T1000 (cell line): Measurements from ENCODE around the gene RYR3.

Experiments
- DNase-seq: peaks from one replicate; lab custom pipeline; 2025; ENCODE audit warnings: mixed read lengths; lab: John Stamatoyannopoulos, UW

The RYR3 gene

GRCh38 chr15:33310481-33311311 is at the start of gene RYR3:
Gene RYR3, plus strand, starts transcription at chr15:33310967. Its CDS starts 79 bp downstream, at chr15:33311046.
- no peak for DNase-seq

GRCh38 chr15:33262306-33262705 is 48.5 kb upstream of the RYR3 start:
- no peak for DNase-seq

- DNase-seq: no peak
These were observed 33.1 kb upstream of the RYR3 start for GRCh38 chr15:33277689-33278088.

GRCh38 chr15:33278816-33279612 is 31.8 kb upstream of the RYR3 start:
- DNase-seq: peak; percentile 80

GRCh38 chr15:33279613-33280205 is 31.1 kb upstream of the RYR3 start:
- no peak for DNase-seq

- DNase-seq: no peak
These were observed 28.3 kb upstream of the RYR3 start for GRCh38 chr15:33282226-33283020.

- no peak for DNase-seq
These were observed 27.2 kb upstream of the RYR3 start for GRCh38 chr15:33283576-33283975.

- no peak for DNase-seq
These were observed 26.4 kb upstream of the RYR3 start for GRCh38 chr15:33284336-33284735.

GRCh38 chr15:33292717-33293307 is 18.0 kb upstream of the RYR3 start:
- DNase-seq: no peak

GRCh38 chr15:33293713-33294334 is 16.9 kb upstream of the RYR3 start:
- DNase-seq: no peak

- no peak for DNase-seq
These were observed 14.7 kb upstream of the RYR3 start for GRCh38 chr15:33296050-33296449.

GRCh38 chr15:33296856-33297255 is 13.9 kb upstream of the RYR3 start:
- DNase-seq: no peak

DNA sequence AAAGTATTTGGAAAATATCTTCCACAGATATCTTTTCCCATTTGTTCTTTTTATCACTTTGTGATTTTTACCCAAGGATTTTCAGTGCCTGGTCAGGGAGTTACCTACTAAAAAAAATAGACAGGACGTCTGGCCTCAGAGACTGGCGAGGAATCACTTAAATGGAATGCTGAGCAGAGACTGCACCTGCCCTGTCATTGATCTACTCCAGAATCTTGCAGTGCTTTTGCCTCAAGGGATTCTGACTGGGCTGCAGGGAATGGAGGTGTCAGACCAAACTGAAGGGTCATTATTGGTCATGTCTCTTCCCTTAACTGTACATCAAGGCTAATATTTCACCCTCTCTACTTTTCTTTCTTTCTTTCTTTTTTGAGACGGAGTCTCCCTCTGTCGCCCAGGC is 12.1 kb upstream of the RYR3 start:
- DNase-seq: no peak

GRCh38 chr15:33304924-33305323 is 5.8 kb upstream of the RYR3 start:
- no peak for DNase-seq

- DNase-seq: no peak
These were observed 1.0 kb upstream of the RYR3 start for GRCh38 chr15:33309602-33310276.

DNA sequence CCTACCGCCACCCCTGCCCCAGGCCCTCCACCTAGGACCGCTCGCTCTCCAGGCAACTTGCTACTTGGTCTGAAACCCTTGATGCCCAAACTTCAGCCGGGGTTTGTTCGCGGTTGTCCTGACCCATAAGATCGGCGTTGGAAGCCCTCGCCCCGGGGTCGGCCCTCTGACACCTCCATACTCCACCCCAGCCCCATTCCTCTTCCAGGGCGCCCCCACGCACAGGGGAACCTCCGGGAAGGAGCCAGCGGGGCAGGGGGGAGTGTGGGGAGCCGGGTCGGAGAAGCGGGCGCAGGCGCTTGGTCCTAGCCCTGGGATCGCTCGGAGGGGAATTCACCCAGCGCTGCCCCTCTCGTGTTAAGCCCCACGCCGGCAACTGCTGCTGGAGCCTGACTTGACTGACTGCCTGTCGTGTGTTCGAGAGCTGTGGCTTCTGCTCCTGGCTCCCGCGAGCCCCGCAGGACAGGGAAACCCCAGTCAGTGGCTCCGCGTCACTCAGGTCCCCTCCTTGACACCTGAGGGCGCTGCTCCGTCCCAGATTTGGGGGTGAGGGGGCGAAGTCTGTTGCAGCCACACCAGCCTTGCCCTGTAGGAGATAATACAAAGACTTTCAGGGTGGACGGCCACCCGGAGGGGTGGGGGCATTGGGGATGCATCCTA is 675 bp downstream of the RYR3 start:
- no peak for DNase-seq

- DNase-seq: no peak
These were observed 2.7 kb downstream of the RYR3 start for GRCh38 chr15:33313491-33313890.

DNA sequence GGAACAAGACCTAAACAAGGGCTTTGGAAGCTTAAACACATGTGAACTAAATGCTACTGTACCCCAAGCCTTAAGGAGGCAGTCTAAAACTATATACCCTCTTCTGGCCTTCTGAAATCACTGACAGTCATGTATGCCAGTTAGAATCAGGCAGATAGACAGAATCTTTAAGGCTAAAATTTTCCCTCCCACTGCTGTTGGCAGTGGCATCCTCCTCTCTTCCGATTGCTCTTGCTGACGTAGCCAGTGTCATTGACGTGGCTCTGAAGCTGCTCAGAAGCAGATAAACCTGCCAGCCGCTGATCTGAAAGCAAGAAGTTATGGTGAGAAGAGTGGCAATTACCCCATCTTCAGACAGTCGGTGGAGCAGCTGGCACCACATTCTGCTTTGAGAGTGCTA is 3.3 kb downstream of the RYR3 start:
- no peak for DNase-seq

GRCh38 chr15:33315044-33315443 is 4.3 kb downstream of the RYR3 start:
- DNase-seq: no peak

DNA sequence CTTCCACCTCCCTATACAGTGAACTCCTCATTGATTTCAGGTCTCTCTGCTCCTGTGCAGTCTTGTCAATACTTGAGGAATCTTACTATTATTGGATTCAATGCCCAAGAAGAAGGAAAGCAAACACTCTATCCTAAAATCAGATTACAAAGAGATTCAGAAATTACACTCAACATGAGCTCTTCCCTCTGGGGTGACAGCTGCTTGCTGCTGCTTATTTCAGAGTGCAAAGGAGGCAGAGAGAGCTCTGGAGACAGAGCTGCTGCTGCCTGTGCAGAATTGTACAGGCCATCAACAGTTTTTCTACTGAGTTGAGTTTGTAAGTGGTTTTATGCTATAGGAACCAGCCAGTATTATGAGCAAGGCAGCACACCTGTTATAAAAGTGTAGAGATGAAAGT is 7.1 kb downstream of the RYR3 start:
- no peak for DNase-seq
